PC-9 (cell line): Measurements from ENCODE around the gene ATP23. TPM values are rescaled to one million over a fixed set of nuclear protein-coding genes. Genes with fewer than 3 reads are reported as not detected.

Source experiments
- BruUV-seq: library from RNA; stranded (reverse); fragments of 400-500 nt; replicated peaks from 2 replicates; lab custom pipeline; 2021; lab: Mats Ljungman, UMichigan
- CTCF ChIA-PET: fragments of 300-600 bp; sonication (Branson Sonifier 250); formaldehyde crosslinking; loops from one replicate; lab custom pipeline; 2022; ENCODE audit warnings: antibody characterized with exemption; lab: Charles Lee
- POLR2A ChIA-PET: fragments of 300-600 bp; sonication (Branson Sonifier 250); formaldehyde crosslinking; loops from one replicate; lab custom pipeline; 2022; ENCODE audit warnings: antibody characterized with exemption; ENCODE audit not compliant: unreplicated experiment; lab: Charles Lee
- DNase-seq, 2 experiments: peaks; one replicate each; pipeline versions ENCODE4 v3.0.0 to v3.0.0-alpha.2; 2015 to 2022; ENCODE audit warnings: mixed read lengths in 1 of 2
- H2AFZ ChIP-seq: fragments of 200-600 bp; sonication (generic); 2 replicates; pipeline ENCODE4 v1.8.1; 2017; ENCODE audit warnings: antibody characterized with exemption
- H3F3A ChIP-seq: fragments of 200-600 bp; sonication (generic); 2 replicates; pipeline ENCODE4 v1.8.1; 2017; ENCODE audit warnings: antibody characterized with exemption, mild to moderate bottlenecking, low read depth; ENCODE audit not compliant: insufficient read depth
- H3K27ac ChIP-seq: fragments of 200-600 bp; sonication (generic); 2 replicates; pipeline ENCODE4 v1.6.1; 2016; ENCODE audit warnings: mixed run types
- H3K27me3 ChIP-seq: fragments of 200-600 bp; sonication (generic); 2 replicates; pipeline ENCODE4 v1.6.1; 2016; ENCODE audit warnings: low read depth, mixed run types; ENCODE audit not compliant: insufficient read depth
- H3K36me3 ChIP-seq: fragments of 200-600 bp; sonication (generic); 2 replicates; pipeline ENCODE4 v1.6.1; 2016; ENCODE audit warnings: low read depth, mixed run types
- H3K4me1 ChIP-seq: fragments of 200-600 bp; sonication (generic); replicated peaks from 2 replicates; pipeline ENCODE4 v1.6.1; 2016; ENCODE audit warnings: mixed run types; ENCODE audit not compliant: insufficient read depth
- H3K4me2 ChIP-seq: fragments of 200-600 bp; sonication (generic); 2 replicates; pipeline ENCODE4 v1.6.1; 2017; ENCODE audit warnings: mixed run types
- H3K4me3 ChIP-seq: fragments of 200-600 bp; sonication (generic); 2 replicates; pipeline ENCODE4 v1.6.1; 2016; ENCODE audit warnings: mixed run types
- H3K79me2 ChIP-seq: fragments of 200-600 bp; sonication (generic); 2 replicates; pipeline ENCODE4 v1.6.1; 2017; ENCODE audit warnings: low read depth, mixed run types
- H3K9me2 ChIP-seq: fragments of 200-600 bp; sonication (generic); 2 replicates; pipeline ENCODE4 v1.8.1; 2017; ENCODE audit warnings: mild to moderate bottlenecking; ENCODE audit not compliant: insufficient read depth
- H3K9me3 ChIP-seq: fragments of 200-600 bp; sonication (generic); 2 replicates; pipeline ENCODE4 v1.8.1; 2016; ENCODE audit warnings: low read depth; ENCODE audit not compliant: insufficient read depth
- H4K20me1 ChIP-seq: fragments of 200-600 bp; sonication (generic); 2 replicates; pipeline ENCODE4 v1.8.1; 2017; ENCODE audit not compliant: insufficient read depth
- EZH2 ChIP-seq: fragments of 200-600 bp; sonication (generic); IDR thresholded peaks from 2 replicates; pipeline ENCODE4 v1.8.0; 2017; ENCODE audit warnings: antibody characterized with exemption, low read depth
- intact Hi-C: fragments of 100-400 bp; cut with micrococcal nuclease; formaldehyde crosslinking; loops from one replicate; pipeline ENCODE4 v1.10.0; 2022; ENCODE audit not compliant: unreplicated experiment
- total RNA-seq: library from RNA; stranded (reverse); gene quantifications from 2 replicates; pipeline ENCODE4 v1.2.3, GENCODE V29; 2021
- TF ChIP-seq, protein P1 (sequence below): fragments of 200-600 bp; sonication (generic); conservative IDR thresholded peaks from 2 replicates; pipeline ENCODE4 v1.6.1; 2017; ENCODE audit warnings: mixed run types, antibody characterized with exemption, mild to moderate bottlenecking, moderate library complexity

ATP23 gene
- total RNA-seq, 1 experiment from 2014 or later, result 6.5 TPM

GRCh38 chr12:57943438-57944080, 2.2 kb downstream of the ATP23 start:
- Histone ChIP-seq H3K4me1 (peaks cover 18% of the 10 kb centered on the region; the same call in 1 of the 2 replicates), H3K4me2 (no peak overlapping the region), H3K27ac (no peak overlapping the region), H3K27me3 (no peaks in the 10 kb centered on the region), H3K4me3 (no peak overlapping the region), H3K79me2 (no peaks in the 10 kb centered on the region), H3F3A (peaks cover 20% of the 10 kb centered on the region), H3K9me3 (no peaks in the 10 kb centered on the region), H3K36me3 (no peaks in the 10 kb centered on the region), H3K9me2 (no peaks in the 10 kb centered on the region), H2AFZ (no peak overlapping the region), H4K20me1 (no peaks in the 10 kb centered on the region)
- no peak for TF ChIP-seq EZH2
- TF ChIP-seq, protein P1, sequence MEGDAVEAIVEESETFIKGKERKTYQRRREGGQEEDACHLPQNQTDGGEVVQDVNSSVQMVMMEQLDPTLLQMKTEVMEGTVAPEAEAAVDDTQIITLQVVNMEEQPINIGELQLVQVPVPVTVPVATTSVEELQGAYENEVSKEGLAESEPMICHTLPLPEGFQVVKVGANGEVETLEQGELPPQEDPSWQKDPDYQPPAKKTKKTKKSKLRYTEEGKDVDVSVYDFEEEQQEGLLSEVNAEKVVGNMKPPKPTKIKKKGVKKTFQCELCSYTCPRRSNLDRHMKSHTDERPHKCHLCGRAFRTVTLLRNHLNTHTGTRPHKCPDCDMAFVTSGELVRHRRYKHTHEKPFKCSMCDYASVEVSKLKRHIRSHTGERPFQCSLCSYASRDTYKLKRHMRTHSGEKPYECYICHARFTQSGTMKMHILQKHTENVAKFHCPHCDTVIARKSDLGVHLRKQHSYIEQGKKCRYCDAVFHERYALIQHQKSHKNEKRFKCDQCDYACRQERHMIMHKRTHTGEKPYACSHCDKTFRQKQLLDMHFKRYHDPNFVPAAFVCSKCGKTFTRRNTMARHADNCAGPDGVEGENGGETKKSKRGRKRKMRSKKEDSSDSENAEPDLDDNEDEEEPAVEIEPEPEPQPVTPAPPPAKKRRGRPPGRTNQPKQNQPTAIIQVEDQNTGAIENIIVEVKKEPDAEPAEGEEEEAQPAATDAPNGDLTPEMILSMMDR, result no peak
- ChIA-PET CTCF (no interaction called here), POLR2A (no interaction called here)
- intact Hi-C loops, result no loop called here
- BruUV-seq, result no TSS peak
- DNase-seq, result no peak

- TF ChIP-seq EZH2, result no peak
- TF ChIP-seq, protein P1, result no peak
- no peak overlapping the region for H3K4me3 ChIP-seq
- no peak overlapping the region for H3K27ac ChIP-seq
- intact Hi-C loops, result no loop called here
- H3K9me3 ChIP-seq, result no peaks in the 10 kb centered on the region
- CTCF ChIA-PET, result no interaction called here
- H2AFZ ChIP-seq, result no peak overlapping the region
- H3K36me3 ChIP-seq, result no peaks in the 10 kb centered on the region
- no peak overlapping the region for H3K4me2 ChIP-seq
- no peak for DNase-seq
- no TSS peak for BruUV-seq
- H3K27me3 ChIP-seq, result no peaks in the 10 kb centered on the region
- no peaks in the 10 kb centered on the region for H4K20me1 ChIP-seq
- H3K4me1 ChIP-seq, result peaks cover 18% of the 10 kb centered on the region; the same call in 1 of the 2 replicates
- no peaks in the 10 kb centered on the region for H3K9me2 ChIP-seq
- H3F3A ChIP-seq, result peaks cover 20% of the 10 kb centered on the region
- POLR2A ChIA-PET, result no interaction called here
- no peaks in the 10 kb centered on the region for H3K79me2 ChIP-seq
These were observed 3.1 kb downstream of the ATP23 start for GRCh38 chr12:57944313-57945023.

GRCh38 chr12:57952766-57953165, 11.4 kb downstream of the ATP23 start:
- POLR2A ChIA-PET, result no interaction called here

More at GRCh38 chr12:57952766-57953165, 11.4 kb downstream of the ATP23 start:
- DNase-seq, result no peak
- BruUV-seq, result no TSS peak
- H3K9me2 ChIP-seq, result no peaks in the 10 kb centered on the region
- no peak overlapping the region for H3K27ac ChIP-seq
- peaks cover 7% of the 10 kb centered on the region; the same call in 1 of the 2 replicates for H3K36me3 ChIP-seq
- H4K20me1 ChIP-seq, result no peaks in the 10 kb centered on the region
- H3K9me3 ChIP-seq, result no peaks in the 10 kb centered on the region
- intact Hi-C loops, result no loop called here
- H3K4me2 ChIP-seq, result no peak overlapping the region
- no peaks in the 10 kb centered on the region for H3K4me1 ChIP-seq
- H3K4me3 ChIP-seq, result no peak overlapping the region
- H3K27me3 ChIP-seq, result no peaks in the 10 kb centered on the region
- CTCF ChIA-PET, result no interaction called here
- no peak for TF ChIP-seq EZH2
- TF ChIP-seq, protein P1, result no peak
- H3F3A ChIP-seq, result no peaks in the 10 kb centered on the region
- H2AFZ ChIP-seq, result no peak overlapping the region
- H3K79me2 ChIP-seq, result no peaks in the 10 kb centered on the region
